Hepatocyte (in vitro differentiated cells): Measurements from ENCODE around the gene VPS33B.

ENCODE experiments used
- EZH2 ChIP-seq: fragments of 200-600 bp; sonication (generic); IDR thresholded peaks from 2 replicates; pipeline ENCODE4 v1.6.1; 2016; ENCODE audit warnings: antibody characterized with exemption, mild to moderate bottlenecking, borderline replicate concordance
- TF ChIP-seq, protein P1 (sequence below): fragments of 200-600 bp; sonication (generic); IDR thresholded peaks from 2 replicates; pipeline ENCODE4 v1.5.1; 2016; ENCODE audit warnings: antibody characterized with exemption, mild to moderate bottlenecking; ENCODE audit not compliant: poor library complexity

DNA sequence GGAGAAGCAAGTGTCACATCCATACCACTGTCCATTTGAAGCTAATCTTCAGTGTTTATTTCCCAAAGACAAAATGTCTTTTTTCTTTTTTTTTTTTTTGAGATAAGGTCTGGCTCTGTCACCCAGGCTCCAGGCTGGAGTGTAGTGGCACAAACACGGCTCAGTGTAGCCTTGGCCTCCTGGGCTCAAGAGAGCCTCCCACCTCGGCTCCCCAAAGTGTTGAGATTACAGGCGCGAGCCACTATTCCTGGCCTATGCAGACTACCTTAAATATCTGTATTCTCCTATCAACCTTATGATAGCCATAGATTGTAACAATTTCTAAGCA, 27.7 kb upstream of the VPS33B start:
- TF ChIP-seq EZH2, result no peak
- TF ChIP-seq, protein P1, sequence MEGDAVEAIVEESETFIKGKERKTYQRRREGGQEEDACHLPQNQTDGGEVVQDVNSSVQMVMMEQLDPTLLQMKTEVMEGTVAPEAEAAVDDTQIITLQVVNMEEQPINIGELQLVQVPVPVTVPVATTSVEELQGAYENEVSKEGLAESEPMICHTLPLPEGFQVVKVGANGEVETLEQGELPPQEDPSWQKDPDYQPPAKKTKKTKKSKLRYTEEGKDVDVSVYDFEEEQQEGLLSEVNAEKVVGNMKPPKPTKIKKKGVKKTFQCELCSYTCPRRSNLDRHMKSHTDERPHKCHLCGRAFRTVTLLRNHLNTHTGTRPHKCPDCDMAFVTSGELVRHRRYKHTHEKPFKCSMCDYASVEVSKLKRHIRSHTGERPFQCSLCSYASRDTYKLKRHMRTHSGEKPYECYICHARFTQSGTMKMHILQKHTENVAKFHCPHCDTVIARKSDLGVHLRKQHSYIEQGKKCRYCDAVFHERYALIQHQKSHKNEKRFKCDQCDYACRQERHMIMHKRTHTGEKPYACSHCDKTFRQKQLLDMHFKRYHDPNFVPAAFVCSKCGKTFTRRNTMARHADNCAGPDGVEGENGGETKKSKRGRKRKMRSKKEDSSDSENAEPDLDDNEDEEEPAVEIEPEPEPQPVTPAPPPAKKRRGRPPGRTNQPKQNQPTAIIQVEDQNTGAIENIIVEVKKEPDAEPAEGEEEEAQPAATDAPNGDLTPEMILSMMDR, result no peak
